HK-2 (cell line): Measurements from ENCODE around the gene CD6.
"Not testable (repeated sequence)": the region's sequence is repeated elsewhere in the genome, so short reads cannot be mapped to it uniquely, and the experiment has no call there.

Experiments used
- DNase-seq: peaks from one replicate; pipeline ENCODE4 v3.0.0-alpha.2; 2018; ENCODE audit not compliant: unreplicated experiment

Gene CD6

GRCh38 chr11:61053191-61053590 lies 81.7 kb downstream of the CD6 start:
- DNase-seq: no peak

DNA sequence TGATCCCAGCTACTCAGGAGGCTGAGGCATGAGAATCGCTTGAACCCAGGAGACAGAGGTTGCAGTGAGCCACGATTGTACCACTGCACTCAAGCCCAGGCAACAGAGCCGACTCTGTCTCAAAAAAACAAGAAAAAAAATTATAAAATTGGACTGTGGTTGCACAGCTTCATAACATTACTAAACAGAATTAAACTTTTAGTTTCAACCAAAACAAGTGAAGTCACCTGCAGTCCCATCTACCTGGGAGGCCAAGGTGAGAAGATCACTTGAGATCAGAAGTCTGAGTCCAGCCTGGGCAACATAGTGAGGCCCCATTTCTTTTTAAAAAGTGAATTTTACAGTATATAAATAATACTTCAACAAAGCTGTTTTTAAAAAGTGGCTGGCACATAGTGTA lies 83.0 kb downstream of the CD6 start:
- no peak for DNase-seq

- no peak for DNase-seq
These were observed 83.6 kb downstream of the CD6 start for GRCh38 chr11:61054927-61055562.

- DNase-seq: no peak
These were observed 84.3 kb downstream of the CD6 start for GRCh38 chr11:61055776-61056175.

- no peak for DNase-seq
These were observed 85.1 kb downstream of the CD6 start for GRCh38 chr11:61056571-61056970.

- no peak for DNase-seq
These were observed 85.5 kb downstream of the CD6 start for GRCh38 chr11:61056981-61057380.

GRCh38 chr11:61057615-61058014 lies 86.1 kb downstream of the CD6 start:
- no peak for DNase-seq

DNA sequence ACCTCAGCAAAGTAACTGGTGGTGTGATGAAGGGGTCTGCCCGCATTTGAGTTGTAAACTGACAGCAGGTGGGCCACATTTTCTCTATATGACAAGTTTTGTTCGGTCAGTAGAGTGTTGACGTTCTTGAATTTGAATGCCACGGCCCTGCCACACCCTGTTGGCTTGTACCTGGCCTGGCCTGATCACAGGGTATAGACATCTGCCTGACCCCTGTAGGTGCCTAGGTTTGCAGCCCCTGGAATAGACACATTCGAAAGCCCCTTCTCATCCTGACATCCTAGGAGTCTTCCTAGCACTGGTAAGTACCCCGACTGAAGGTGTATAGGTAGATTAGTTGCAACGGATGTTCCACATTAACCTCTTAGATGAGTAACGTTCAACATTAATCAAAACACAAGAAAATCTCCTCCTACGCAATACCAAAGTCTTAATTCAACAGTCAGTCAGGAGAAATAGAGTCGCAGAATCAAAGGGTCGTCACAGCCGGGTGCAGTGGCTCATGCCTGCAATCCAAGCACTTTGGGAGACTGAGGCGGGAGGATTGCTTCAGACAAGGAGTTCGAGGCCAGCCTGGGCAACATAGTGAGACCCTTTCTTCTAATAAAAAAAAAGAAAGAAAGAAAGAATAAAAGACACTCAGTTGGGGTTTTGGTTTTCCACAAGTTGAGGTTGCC lies 87.2 kb downstream of the CD6 start:
- DNase-seq: no peak

- no peak for DNase-seq
These were observed 87.8 kb downstream of the CD6 start for GRCh38 chr11:61059260-61059752.

DNA sequence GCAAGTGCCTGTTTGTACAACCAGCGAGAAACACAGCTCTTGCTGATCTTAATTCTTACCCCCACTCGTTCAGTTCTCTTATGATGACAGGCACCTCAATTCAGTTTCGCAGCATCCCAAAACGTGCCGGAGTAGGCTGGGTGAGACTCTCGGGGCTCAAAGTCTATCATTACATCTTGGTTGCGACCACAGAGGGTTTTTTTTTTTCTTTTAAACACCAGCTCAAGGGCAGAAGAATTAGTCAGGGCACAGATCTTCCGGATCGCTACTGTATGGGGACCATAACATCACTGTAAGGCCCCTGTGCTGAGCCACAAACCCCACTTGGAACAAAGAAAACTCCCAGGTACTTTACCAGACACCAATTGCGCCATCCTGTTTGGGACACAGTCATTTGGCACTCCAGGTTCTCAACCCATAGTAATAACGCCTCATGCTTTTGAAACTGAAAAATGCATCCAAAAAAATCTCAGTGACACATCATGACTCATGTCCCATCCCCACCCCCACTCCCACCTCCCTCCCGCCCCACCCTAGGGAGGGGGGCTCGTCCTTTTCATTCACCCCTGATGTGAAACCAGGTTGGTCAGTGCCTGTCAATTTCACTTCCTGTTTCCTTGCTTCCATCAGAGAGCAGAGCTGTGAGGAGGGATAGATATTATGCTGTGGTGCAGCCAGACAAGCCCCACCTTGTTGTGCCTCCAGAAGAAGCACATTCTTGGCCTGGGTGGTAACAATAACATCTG lies 89.8 kb downstream of the CD6 start:
- DNase-seq: no peak

GRCh38 chr11:61062181-61062930 lies 90.9 kb downstream of the CD6 start:
- DNase-seq: no peak

GRCh38 chr11:61065236-61065635 lies 93.8 kb downstream of the CD6 start:
- not testable (repeated sequence) for DNase-seq

- no peak for DNase-seq
These were observed 94.6 kb downstream of the CD6 start for GRCh38 chr11:61065955-61066638.

- no peak for DNase-seq
These were observed 95.2 kb downstream of the CD6 start for GRCh38 chr11:61066645-61067044.

- DNase-seq: no peak
These were observed 96.4 kb downstream of the CD6 start for GRCh38 chr11:61067782-61068446.

GRCh38 chr11:61068581-61068980 lies 97.1 kb downstream of the CD6 start:
- DNase-seq: no peak

GRCh38 chr11:61069427-61069826 lies 97.9 kb downstream of the CD6 start:
- no peak for DNase-seq
